Measurements from ENCODE around the gene PTPN6.

PTPN6 gene

GRCh38 chr12:6923003-6923732 is 28.0 kb upstream of the PTPN6 start:
- DNase-seq = no peak
- peaks cover 21% of the 10 kb centered on the region for H3K36me3 Mint-ChIP-seq (ENCODE audit: low read depth)
- H3K4me1 Mint-ChIP-seq = peaks cover 72% of the 10 kb centered on the region
- H3K27me3 Mint-ChIP-seq (ENCODE audit: low read depth, poor library complexity) = peaks cover 2% of the 10 kb centered on the region
- no peaks in the 10 kb centered on the region for H3K9me3 Mint-ChIP-seq
- H3K4me3 Mint-ChIP-seq = no peak overlapping the region
- peak overlapping the region; percentile 90 for H3K27ac Mint-ChIP-seq
- no peak for TF ChIP-seq CTCF (IDR thresholded peaks at IDR 0.05)

- Mint-ChIP-seq H3K4me1 (peaks cover 76% of the 10 kb centered on the region), H3K36me3 (ENCODE audit: low read depth) (peaks cover 20% of the 10 kb centered on the region), H3K9me3 (no peaks in the 10 kb centered on the region), H3K27ac (peak overlapping the region; percentile 99), H3K4me3 (no peak overlapping the region), H3K27me3 (ENCODE audit: low read depth, poor library complexity) (peaks cover 2% of the 10 kb centered on the region)
- no peak for DNase-seq
- no peak for TF ChIP-seq CTCF (IDR thresholded peaks at IDR 0.05)
These were observed 27.3 kb upstream of the PTPN6 start for GRCh38 chr12:6923851-6924250.

GRCh38 chr12:6925239-6925539 is 26.0 kb upstream of the PTPN6 start:
- DNase-seq = no peak
- Mint-ChIP-seq H3K4me1 (peaks cover 78% of the 10 kb centered on the region), H3K27ac (peak overlapping the region; percentile 99), H3K9me3 (no peaks in the 10 kb centered on the region), H3K36me3 (ENCODE audit: low read depth) (peaks cover 9% of the 10 kb centered on the region), H3K27me3 (ENCODE audit: low read depth, poor library complexity) (no peaks in the 10 kb centered on the region), H3K4me3 (peak overlapping the region; percentile 89)
- TF ChIP-seq CTCF (IDR thresholded peaks at IDR 0.05) = no peak

- H3K27ac Mint-ChIP-seq = peak overlapping the region; percentile 99
- TF ChIP-seq CTCF (IDR thresholded peaks at IDR 0.05) = no peak
- H3K4me3 Mint-ChIP-seq = peak overlapping the region; percentile 89
- peaks cover 83% of the 10 kb centered on the region for H3K4me1 Mint-ChIP-seq
- no peaks in the 10 kb centered on the region for H3K27me3 Mint-ChIP-seq (ENCODE audit: low read depth, poor library complexity)
- no peaks in the 10 kb centered on the region for H3K9me3 Mint-ChIP-seq
- H3K36me3 Mint-ChIP-seq (ENCODE audit: low read depth) = peaks cover 10% of the 10 kb centered on the region
- peak; percentile 47 for DNase-seq
These were observed 25.4 kb upstream of the PTPN6 start for GRCh38 chr12:6925540-6926279.

- peak; percentile 81 for DNase-seq
- TF ChIP-seq CTCF (IDR thresholded peaks at IDR 0.05) = no peak
- Mint-ChIP-seq H3K9me3 (no peaks in the 10 kb centered on the region), H3K4me3 (peak within 1 kb of the TSS; percentile 100), H3K36me3 (ENCODE audit: low read depth) (peaks cover 14% of the 10 kb centered on the region), H3K27me3 (ENCODE audit: low read depth, poor library complexity) (no peaks in the 10 kb centered on the region), H3K27ac (peak within 1 kb of the TSS; percentile 99), H3K4me1 (peaks cover 85% of the 10 kb centered on the region)
These were observed 23.7 kb upstream of the PTPN6 start, which contains the start of gene ATN1 for GRCh38 chr12:6927379-6928021. Gene ATN1, plus strand, starts transcription at chr12:6927959. Its CDS starts 6,043 bp downstream, at chr12:6934002.
